Suprapubic skin (tissue), 4 donors: Measurements from ENCODE around the gene IGLL5. TPM values are rescaled to one million over a fixed set of nuclear protein-coding genes. Genes with fewer than 3 reads are reported as not detected.

Source experiments
- DNase-seq, 2 donors: peaks; one replicate each; pipeline ENCODE4 v3.0.0-alpha.2; 2019; ENCODE audit warnings: low spot score in 2 of 2
- H3K27ac ChIP-seq: fragments of 200-600 bp; sonication (generic); one replicate; pipeline ENCODE4 v1.5.1; 2019
- H3K27me3 ChIP-seq: fragments of 200-600 bp; sonication (generic); one replicate; pipeline ENCODE4 v1.5.1; 2019
- H3K36me3 ChIP-seq: fragments of 200-600 bp; sonication (generic); one replicate; pipeline ENCODE4 v1.5.1; 2019
- H3K4me1 ChIP-seq: fragments of 200-600 bp; sonication (generic); one replicate; pipeline ENCODE4 v1.5.1; 2019
- H3K4me3 ChIP-seq: fragments of 200-600 bp; sonication (generic); one replicate; pipeline ENCODE4 v1.5.1; 2019; ENCODE audit warnings: mild to moderate bottlenecking
- H3K9me3 ChIP-seq: fragments of 200-600 bp; sonication (generic); one replicate; pipeline ENCODE4 v1.5.1; 2019
- CTCF ChIP-seq, 2 donors: fragments of 200-600 bp in 1 of 2; fragments of 450-650 bp in 1 of 2; sonication (generic) in 1 of 2; IDR thresholded peaks; one replicate each; pipeline ENCODE4 v1.5.1; 2016 to 2019; ENCODE audit warnings: antibody characterized with exemption in 2 of 2, mild to moderate bottlenecking in 1 of 2, moderate library complexity in 1 of 2
- EP300 ChIP-seq: sonication (generic); formaldehyde crosslinking; IDR thresholded peaks from one replicate; pipeline ENCODE4 v1.6.1; 2017; ENCODE audit warnings: antibody characterized with exemption
- POLR2A ChIP-seq, 2 donors: fragments of 450-650 bp; IDR thresholded peaks; one replicate each; pipeline ENCODE4 v1.6.1; 2017; ENCODE audit warnings: antibody characterized with exemption in 2 of 2, mild to moderate bottlenecking in 2 of 2, moderate library complexity in 2 of 2
- POLR2AphosphoS5 ChIP-seq, 3 donors: sonication (generic); formaldehyde crosslinking; IDR thresholded peaks; one replicate each; pipeline ENCODE4 v1.6.1; 2017; ENCODE audit warnings: antibody characterized with exemption in 3 of 3
- WGBS: methylation state at CpG from one replicate; pipeline ENCODE4 v1.1.5; 2018; 5-methylcytosine and 5-hydroxymethylcytosine counted together
- total RNA-seq, 4 donors: library from RNA; depleted of rRNA; stranded (reverse); fragments of >200 nt; gene quantifications; one replicate each; pipeline ENCODE4 v1.1.0, GENCODE V29; 2016

The IGLL5 gene
- total RNA-seq, 4 donors from 2014 or later, result not detected

GRCh38 chr22:22888571-22889353 lies 1.1 kb downstream of the IGLL5 start:
- H3K27me3 ChIP-seq, result peaks cover 21% of the 10 kb centered on the region
- H3K9me3 ChIP-seq, result no peaks in the 10 kb centered on the region
- H3K4me1 ChIP-seq, result no peaks in the 10 kb centered on the region
- no peak overlapping the region for H3K27ac ChIP-seq
- DNase-seq, result peak in 1 of 2 donors; percentile 49
- no peak overlapping the region for H3K4me3 ChIP-seq
- 73% methylated on average over 13 of the region's 13 CpGs for WGBS
- no peak for TF ChIP-seq EP300
- TF ChIP-seq POLR2A (IDR thresholded peaks at IDR 0.05), result no peak
- TF ChIP-seq POLR2AphosphoS5 (IDR thresholded peaks at IDR 0.05), result no peak
- no peak for TF ChIP-seq CTCF (IDR thresholded peaks at IDR 0.05)
- no peaks in the 10 kb centered on the region for H3K36me3 ChIP-seq

GRCh38 chr22:22890085-22890484 lies 2.5 kb downstream of the IGLL5 start:
- TF ChIP-seq POLR2A (IDR thresholded peaks at IDR 0.05) (no peak), EP300 (no peak), POLR2AphosphoS5 (IDR thresholded peaks at IDR 0.05) (no peak), CTCF (IDR thresholded peaks at IDR 0.05) (no peak)
- Histone ChIP-seq H3K9me3 (no peaks in the 10 kb centered on the region), H3K27ac (no peak overlapping the region), H3K4me1 (no peaks in the 10 kb centered on the region), H3K27me3 (peaks cover 21% of the 10 kb centered on the region), H3K4me3 (no peak overlapping the region), H3K36me3 (no peaks in the 10 kb centered on the region)
- DNase-seq, result no peak

- Histone ChIP-seq H3K27ac (no peak overlapping the region), H3K4me1 (no peaks in the 10 kb centered on the region), H3K27me3 (peaks cover 28% of the 10 kb centered on the region), H3K4me3 (no peak overlapping the region), H3K36me3 (no peaks in the 10 kb centered on the region), H3K9me3 (no peaks in the 10 kb centered on the region)
- 75% methylated on average over 3 of the region's 3 CpGs for WGBS
- TF ChIP-seq POLR2A (IDR thresholded peaks at IDR 0.05) (no peak), EP300 (no peak), POLR2AphosphoS5 (IDR thresholded peaks at IDR 0.05) (no peak), CTCF (IDR thresholded peaks at IDR 0.05) (no peak)
- DNase-seq, result no peak
Measured at GRCh38 chr22:22891139-22891621, 3.6 kb downstream of the IGLL5 start.

GRCh38 chr22:22892096-22893052 lies 4.8 kb downstream of the IGLL5 start:
- DNase-seq, result peak in 1 of 2 donors; percentile 11
- H3K4me1 ChIP-seq, result no peaks in the 10 kb centered on the region
- H3K4me3 ChIP-seq, result no peak overlapping the region
- TF ChIP-seq POLR2AphosphoS5 (IDR thresholded peaks at IDR 0.05) (no peak), EP300 (no peak), POLR2A (IDR thresholded peaks at IDR 0.05) (no peak), CTCF (IDR thresholded peaks at IDR 0.05) (no peak)
- H3K27me3 ChIP-seq, result peaks cover 28% of the 10 kb centered on the region
- no peaks in the 10 kb centered on the region for H3K36me3 ChIP-seq
- WGBS, result 100% methylated on average over 1 of the region's 1 CpG
- H3K27ac ChIP-seq, result no peak overlapping the region
- no peaks in the 10 kb centered on the region for H3K9me3 ChIP-seq
